Loucy (cell line): ENCODE results near the gene GRIP2.

Source experiments
- EZH2phosphoT487 ChIP-seq: fragments of 200-600 bp; IDR thresholded peaks from 2 replicates; pipeline ENCODE4 v1.6.1; 2018; ENCODE audit warnings: antibody characterized with exemption, mild to moderate bottlenecking, moderate library complexity, borderline replicate concordance
- TF ChIP-seq, protein P1 (sequence below): fragments of 200-600 bp; sonication (generic); conservative IDR thresholded peaks from 2 replicates; pipeline ENCODE4 v1.5.1; 2014; ENCODE audit warnings: mild to moderate bottlenecking, antibody characterized with exemption, low read length

DNA sequence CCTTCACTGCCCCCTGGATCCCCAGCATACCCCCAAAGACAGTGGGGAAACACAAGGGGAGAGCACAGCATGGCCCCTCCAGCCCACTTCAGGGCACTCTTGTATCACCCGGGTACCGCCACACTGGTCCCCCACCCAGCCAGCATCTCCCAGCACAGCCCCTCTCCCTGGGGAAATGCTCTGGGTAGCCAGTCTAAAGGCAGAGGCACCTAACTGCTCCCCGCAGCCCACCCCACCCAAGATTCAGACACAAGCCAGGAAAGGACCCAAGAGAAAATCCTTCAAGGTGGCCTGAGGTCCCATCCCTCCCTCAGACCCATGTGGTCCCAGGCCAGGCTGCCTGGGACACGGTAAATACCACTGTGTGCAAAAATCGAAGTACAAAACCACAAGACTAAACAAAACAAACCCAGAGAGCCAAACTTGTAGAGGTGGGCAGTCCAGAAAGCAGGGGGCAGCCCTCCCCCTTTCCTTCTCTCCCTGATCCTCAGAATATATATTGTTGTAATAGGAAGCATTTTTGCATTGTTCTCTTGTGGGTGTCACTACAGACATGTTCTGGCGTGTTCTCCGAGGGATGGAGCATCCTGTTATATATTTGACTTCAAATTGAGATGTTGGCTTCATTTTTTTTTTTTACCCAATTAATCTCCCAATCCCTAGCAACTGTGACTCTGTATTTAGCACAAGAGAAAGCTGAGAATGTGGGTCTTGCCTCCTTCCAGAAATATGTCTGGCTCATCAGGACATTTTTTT lies 51.7 kb downstream of the GRIP2 start:
- no peak for TF ChIP-seq EZH2phosphoT487
- TF ChIP-seq, protein P1, sequence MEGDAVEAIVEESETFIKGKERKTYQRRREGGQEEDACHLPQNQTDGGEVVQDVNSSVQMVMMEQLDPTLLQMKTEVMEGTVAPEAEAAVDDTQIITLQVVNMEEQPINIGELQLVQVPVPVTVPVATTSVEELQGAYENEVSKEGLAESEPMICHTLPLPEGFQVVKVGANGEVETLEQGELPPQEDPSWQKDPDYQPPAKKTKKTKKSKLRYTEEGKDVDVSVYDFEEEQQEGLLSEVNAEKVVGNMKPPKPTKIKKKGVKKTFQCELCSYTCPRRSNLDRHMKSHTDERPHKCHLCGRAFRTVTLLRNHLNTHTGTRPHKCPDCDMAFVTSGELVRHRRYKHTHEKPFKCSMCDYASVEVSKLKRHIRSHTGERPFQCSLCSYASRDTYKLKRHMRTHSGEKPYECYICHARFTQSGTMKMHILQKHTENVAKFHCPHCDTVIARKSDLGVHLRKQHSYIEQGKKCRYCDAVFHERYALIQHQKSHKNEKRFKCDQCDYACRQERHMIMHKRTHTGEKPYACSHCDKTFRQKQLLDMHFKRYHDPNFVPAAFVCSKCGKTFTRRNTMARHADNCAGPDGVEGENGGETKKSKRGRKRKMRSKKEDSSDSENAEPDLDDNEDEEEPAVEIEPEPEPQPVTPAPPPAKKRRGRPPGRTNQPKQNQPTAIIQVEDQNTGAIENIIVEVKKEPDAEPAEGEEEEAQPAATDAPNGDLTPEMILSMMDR: no peak
